ENCODE data around the gene PARD3B.

The PARD3B gene

DNA sequence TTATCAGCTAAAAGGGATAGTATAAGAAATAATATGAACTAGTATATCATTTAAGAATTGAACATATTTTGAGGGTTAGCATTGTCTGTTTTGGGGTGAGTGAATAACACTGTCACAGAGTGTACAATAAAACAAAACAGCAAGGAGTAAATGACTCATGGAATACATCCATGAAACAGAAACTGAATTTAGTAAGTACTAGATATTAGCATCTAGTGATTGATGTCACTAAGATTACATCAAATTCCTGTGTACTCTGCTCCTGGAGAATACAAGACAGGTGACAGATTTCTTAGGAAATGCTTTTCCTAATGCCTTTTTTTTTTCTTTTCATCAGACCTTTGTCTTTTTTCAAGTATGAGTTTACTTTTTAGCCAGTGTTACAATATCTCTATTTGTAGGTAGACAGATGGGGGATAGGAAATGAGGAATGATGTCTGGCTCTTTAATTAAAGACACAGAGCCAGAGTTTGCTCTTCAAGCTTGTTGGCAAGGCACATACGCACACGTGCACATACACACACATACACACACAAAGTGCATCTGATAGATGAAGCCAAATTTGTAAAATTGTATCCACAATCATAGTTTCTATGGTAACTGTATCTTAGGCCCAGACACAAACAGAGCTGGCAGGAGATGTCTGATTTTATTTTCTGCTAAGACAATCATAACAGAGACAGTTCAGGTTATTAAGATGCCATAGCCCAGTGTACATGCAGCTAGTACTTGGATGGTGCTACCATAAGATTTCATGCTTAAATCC lies 998.8 kb downstream of the PARD3B start:
- H3K36me3 ChIP-seq (ENCODE audit: control insufficient read depth, insufficient read depth, low read length) = no peaks in the 10 kb centered on the region

DNA sequence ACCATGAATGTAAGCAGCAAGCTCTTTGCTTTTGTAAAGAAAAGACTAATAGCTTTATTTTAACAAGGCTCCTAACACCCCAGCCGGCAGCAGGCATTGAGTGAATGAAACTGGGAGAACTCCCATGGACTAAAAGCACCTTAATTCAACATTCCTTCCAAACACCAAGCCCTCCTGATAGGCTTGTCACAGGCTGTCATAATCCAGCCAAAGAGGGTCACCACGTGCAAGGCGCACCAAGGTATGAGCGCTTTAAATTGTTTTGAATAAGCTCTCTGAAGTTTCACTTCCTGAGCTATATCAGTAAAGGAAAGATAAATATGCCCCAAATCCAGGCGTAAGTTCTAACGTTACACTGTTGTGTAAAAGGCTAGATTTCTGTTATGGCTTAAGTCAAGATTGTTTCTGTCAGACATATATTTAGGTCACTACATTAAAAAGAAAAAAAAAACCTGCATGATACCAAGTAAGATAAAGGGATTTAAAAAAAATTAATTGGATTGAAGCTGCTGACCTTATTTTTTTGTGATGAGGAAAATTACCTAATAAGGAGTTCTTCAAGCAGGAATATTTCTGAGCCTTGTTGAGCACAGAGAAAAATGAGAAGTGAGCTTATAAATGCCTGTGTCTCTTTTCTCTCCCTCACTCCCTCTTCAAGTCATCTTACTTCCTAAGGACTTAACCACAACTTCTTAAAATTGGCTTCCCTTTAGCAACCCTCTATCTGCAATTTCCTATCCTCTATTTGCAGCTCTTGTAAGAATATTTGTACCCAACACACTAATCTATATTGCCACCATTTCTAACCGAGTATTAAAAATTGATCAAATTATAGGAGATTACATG lies 1000.9 kb downstream of the PARD3B start:
- H3K27ac ChIP-seq (ENCODE audit: low read depth, low read length) = no peak overlapping the region
- H3K4me3 ChIP-seq (ENCODE audit: low read depth, low read length) = no peak overlapping the region
- no peaks in the 10 kb centered on the region for H3K36me3 ChIP-seq (ENCODE audit: control insufficient read depth, insufficient read depth, low read length)
- H3K9ac ChIP-seq (ENCODE audit: low read depth, low read length) = no peak overlapping the region
- H3K9me3 ChIP-seq (ENCODE audit: control insufficient read depth, insufficient read depth, low read length) = no peaks in the 10 kb centered on the region
- H3K27me3 ChIP-seq (ENCODE audit: control insufficient read depth, insufficient read depth, low read length) = no peaks in the 10 kb centered on the region
- H3K4me1 ChIP-seq (ENCODE audit: control insufficient read depth, insufficient read depth, low read length) = peaks cover 11% of the 10 kb centered on the region

More for the DNA sequence above, 998.8 kb downstream of the PARD3B start:
- no peaks in the 10 kb centered on the region for H3K9me3 ChIP-seq (ENCODE audit: control insufficient read depth, insufficient read depth, low read length)
- H3K4me3 ChIP-seq (ENCODE audit: low read depth, low read length) = no peak overlapping the region
- H3K27ac ChIP-seq (ENCODE audit: low read depth, low read length) = no peak overlapping the region
- no peak overlapping the region for H3K9ac ChIP-seq (ENCODE audit: low read depth, low read length)
- H3K27me3 ChIP-seq (ENCODE audit: control insufficient read depth, insufficient read depth, low read length) = no peaks in the 10 kb centered on the region
- H3K4me1 ChIP-seq (ENCODE audit: control insufficient read depth, insufficient read depth, low read length) = peaks cover 11% of the 10 kb centered on the region

DNA sequence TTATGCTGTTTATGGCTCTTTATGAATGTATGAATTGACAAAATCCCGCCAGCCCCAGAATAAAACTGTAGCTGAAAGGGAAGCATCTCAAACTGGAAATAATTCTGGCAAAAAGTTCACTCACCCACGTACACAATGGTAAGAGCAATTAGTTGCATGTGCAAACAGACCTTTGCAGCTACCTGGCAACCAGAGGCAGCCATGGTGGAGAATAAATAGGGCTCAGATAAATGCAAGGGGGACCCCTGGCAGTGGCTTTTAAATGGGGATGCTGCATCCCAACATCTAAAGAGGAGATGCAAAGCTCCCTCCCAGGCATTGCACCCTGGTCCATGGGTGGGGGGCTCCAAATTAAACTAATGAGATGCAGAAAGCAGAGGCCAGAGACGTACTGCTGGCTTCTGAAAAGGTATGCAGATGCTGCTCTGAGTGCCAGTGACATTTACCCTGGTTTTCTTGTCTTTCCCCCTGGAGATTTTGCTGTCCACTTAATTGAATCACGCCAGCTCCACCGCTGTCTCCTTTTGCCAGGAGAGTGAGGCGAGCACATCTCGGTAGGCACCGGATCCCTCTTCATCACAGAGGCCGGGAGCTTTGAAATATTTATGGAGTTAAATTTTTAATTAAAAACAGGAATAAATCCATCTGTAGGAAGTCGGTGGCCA lies 1010.4 kb downstream of the PARD3B start:
- Histone ChIP-seq H3K9ac (ENCODE audit: low read depth, low read length) (no peak overlapping the region), H3K4me3 (ENCODE audit: low read depth, low read length) (no peak overlapping the region), H3K4me1 (ENCODE audit: control insufficient read depth, insufficient read depth, low read length) (peaks cover 20% of the 10 kb centered on the region), H3K27ac (ENCODE audit: low read depth, low read length) (no peak overlapping the region), H3K27me3 (ENCODE audit: control insufficient read depth, insufficient read depth, low read length) (no peaks in the 10 kb centered on the region), H3K36me3 (ENCODE audit: control insufficient read depth, insufficient read depth, low read length) (no peaks in the 10 kb centered on the region), H3K9me3 (ENCODE audit: control insufficient read depth, insufficient read depth, low read length) (no peaks in the 10 kb centered on the region)

DNA sequence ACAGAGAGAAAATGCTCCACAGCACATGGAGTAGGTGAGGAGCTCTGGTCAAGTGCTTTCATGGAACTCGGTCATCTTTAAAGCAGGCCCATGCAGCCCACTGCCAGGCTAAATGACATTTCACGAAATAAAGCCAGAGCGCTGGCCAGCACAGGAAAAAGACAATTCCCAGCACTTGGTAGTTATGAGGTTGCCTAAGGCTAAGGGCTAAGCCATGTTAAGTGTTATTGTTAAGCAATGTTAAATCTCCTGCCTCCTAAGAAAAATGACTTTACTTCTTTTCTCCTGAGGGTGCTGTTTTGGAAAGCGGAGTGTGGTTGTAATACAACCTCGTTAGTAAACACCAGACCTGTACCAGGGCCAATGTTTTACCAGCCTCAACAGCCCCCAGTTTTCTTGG lies 1011.1 kb downstream of the PARD3B start:
- Histone ChIP-seq H3K9me3 (ENCODE audit: control insufficient read depth, insufficient read depth, low read length) (no peaks in the 10 kb centered on the region), H3K27ac (ENCODE audit: low read depth, low read length) (peak overlapping the region; percentile 11), H3K9ac (ENCODE audit: low read depth, low read length) (no peak overlapping the region), H3K4me3 (ENCODE audit: low read depth, low read length) (no peak overlapping the region), H3K4me1 (ENCODE audit: control insufficient read depth, insufficient read depth, low read length) (peaks cover 20% of the 10 kb centered on the region), H3K36me3 (ENCODE audit: control insufficient read depth, insufficient read depth, low read length) (no peaks in the 10 kb centered on the region), H3K27me3 (ENCODE audit: control insufficient read depth, insufficient read depth, low read length) (no peaks in the 10 kb centered on the region)

DNA sequence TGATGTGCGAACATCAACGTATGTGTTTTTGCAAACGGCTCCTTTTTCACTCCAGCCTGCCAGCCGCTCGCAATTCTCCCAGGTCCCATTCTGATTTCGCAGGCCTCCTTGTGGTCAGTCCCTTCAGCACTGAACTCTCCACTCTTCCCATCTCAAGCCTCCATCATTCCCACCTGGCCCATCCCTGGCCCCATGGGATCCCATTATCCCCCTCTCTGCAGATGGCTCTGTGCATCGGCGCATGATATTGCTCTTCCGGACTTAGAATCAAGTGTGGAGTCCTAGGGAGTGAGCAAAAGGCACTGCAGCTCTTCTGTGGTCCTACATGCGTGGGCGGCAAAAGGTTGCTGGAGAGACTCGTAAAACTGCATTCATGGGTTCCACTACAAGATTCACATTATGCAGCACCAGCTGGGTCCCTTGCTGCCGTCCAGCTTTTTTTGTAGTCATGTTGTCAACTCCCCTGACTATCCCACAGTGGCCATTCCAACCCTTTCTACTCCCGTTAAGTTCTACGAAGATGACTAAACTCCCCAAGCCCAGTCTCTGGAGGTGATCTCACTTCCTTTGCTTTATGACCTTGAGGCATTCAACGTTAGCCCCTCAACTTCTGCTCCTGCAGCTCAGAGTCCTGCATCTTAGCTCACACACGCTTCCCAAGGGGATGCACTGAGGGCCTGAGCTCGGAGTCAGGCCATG lies 1011.7 kb downstream of the PARD3B start:
- peaks cover 20% of the 10 kb centered on the region for H3K4me1 ChIP-seq (ENCODE audit: control insufficient read depth, insufficient read depth, low read length)
- no peaks in the 10 kb centered on the region for H3K27me3 ChIP-seq (ENCODE audit: control insufficient read depth, insufficient read depth, low read length)
- H3K27ac ChIP-seq (ENCODE audit: low read depth, low read length) = peak overlapping the region; percentile 11
- no peaks in the 10 kb centered on the region for H3K9me3 ChIP-seq (ENCODE audit: control insufficient read depth, insufficient read depth, low read length)
- no peak overlapping the region for H3K4me3 ChIP-seq (ENCODE audit: low read depth, low read length)
- H3K9ac ChIP-seq (ENCODE audit: low read depth, low read length) = no peak overlapping the region
- no peaks in the 10 kb centered on the region for H3K36me3 ChIP-seq (ENCODE audit: control insufficient read depth, insufficient read depth, low read length)

DNA sequence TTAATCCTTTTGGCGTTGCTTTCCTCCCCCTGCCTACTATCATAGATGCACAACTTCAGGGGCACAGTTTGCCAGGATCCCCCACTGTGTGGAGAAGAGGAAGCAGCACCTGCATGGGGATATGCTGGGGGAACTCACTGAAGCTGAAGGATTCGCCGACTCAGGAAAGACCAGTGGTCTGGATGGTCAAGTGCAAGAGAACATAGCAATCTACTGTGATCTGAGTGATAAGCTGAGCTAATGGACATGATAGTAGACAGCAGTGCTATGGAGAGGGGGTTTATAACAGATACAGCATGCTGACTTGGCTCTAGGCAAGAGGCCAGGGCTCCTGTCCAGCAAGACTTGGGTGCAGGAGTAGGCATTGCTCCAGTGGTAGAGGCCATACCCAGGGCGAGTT lies 1012.6 kb downstream of the PARD3B start:
- no peaks in the 10 kb centered on the region for H3K9me3 ChIP-seq (ENCODE audit: control insufficient read depth, insufficient read depth, low read length)
- H3K4me3 ChIP-seq (ENCODE audit: low read depth, low read length) = no peak overlapping the region
- peaks cover 20% of the 10 kb centered on the region for H3K4me1 ChIP-seq (ENCODE audit: control insufficient read depth, insufficient read depth, low read length)
- no peaks in the 10 kb centered on the region for H3K27me3 ChIP-seq (ENCODE audit: control insufficient read depth, insufficient read depth, low read length)
- H3K9ac ChIP-seq (ENCODE audit: low read depth, low read length) = no peak overlapping the region
- H3K27ac ChIP-seq (ENCODE audit: low read depth, low read length) = no peak overlapping the region
- no peaks in the 10 kb centered on the region for H3K36me3 ChIP-seq (ENCODE audit: control insufficient read depth, insufficient read depth, low read length)

DNA sequence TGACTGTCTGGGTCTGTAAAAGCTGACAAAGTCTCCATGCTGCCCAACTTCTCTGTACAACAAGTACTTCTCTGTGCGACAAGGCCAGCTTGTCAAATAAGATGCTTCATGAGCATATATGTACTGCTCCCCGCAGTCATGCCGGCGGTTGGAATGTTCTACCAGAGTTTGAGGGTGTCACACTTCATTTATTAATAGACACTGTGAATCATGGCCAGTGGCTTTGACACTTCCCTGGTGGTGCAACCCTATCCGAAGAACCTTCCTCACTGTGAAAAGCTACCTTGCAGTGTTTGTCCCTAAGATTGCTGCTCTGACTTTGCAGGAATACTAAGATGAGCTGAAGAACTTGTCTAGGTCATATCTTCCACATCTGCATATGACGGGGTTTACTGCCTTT lies 1016.2 kb downstream of the PARD3B start:
- H3K9me3 ChIP-seq (ENCODE audit: control insufficient read depth, insufficient read depth, low read length) = no peaks in the 10 kb centered on the region
- H3K36me3 ChIP-seq (ENCODE audit: control insufficient read depth, insufficient read depth, low read length) = no peaks in the 10 kb centered on the region
- no peak overlapping the region for H3K4me3 ChIP-seq (ENCODE audit: low read depth, low read length)
- H3K27ac ChIP-seq (ENCODE audit: low read depth, low read length) = no peak overlapping the region
- H3K27me3 ChIP-seq (ENCODE audit: control insufficient read depth, insufficient read depth, low read length) = no peaks in the 10 kb centered on the region
- peaks cover 14% of the 10 kb centered on the region for H3K4me1 ChIP-seq (ENCODE audit: control insufficient read depth, insufficient read depth, low read length)
- H3K9ac ChIP-seq (ENCODE audit: low read depth, low read length) = no peak overlapping the region

DNA sequence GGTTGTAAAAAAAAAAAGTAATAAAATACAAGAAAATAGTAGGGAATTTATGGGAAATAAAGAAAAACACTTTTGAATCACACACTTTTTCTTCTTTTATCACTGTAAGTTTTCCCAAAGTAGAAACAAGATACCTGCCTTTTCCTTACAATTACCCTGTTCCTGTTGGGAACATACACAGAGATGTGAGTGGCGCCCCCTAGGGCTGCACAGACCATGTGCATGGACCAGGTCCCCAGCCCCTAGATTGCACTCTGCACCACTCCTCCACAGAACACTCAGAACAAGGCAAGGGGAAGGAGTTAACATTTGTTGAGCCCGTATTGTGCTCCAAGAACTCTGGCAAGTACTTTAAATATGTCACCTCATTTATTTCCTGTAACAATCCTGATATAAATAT lies 1018.4 kb downstream of the PARD3B start:
- no peak overlapping the region for H3K4me3 ChIP-seq (ENCODE audit: low read depth, low read length)
- 0 out of 2 replicates have a peak, but pooled peaks cover 5% of the 10 kb centered on the region for H3K4me1 ChIP-seq (ENCODE audit: control insufficient read depth, insufficient read depth, low read length)
- no peak overlapping the region for H3K9ac ChIP-seq (ENCODE audit: low read depth, low read length)
- no peaks in the 10 kb centered on the region for H3K27me3 ChIP-seq (ENCODE audit: control insufficient read depth, insufficient read depth, low read length)
- no peak overlapping the region for H3K27ac ChIP-seq (ENCODE audit: low read depth, low read length)
- no peaks in the 10 kb centered on the region for H3K36me3 ChIP-seq (ENCODE audit: control insufficient read depth, insufficient read depth, low read length)
- H3K9me3 ChIP-seq (ENCODE audit: control insufficient read depth, insufficient read depth, low read length) = no peaks in the 10 kb centered on the region

DNA sequence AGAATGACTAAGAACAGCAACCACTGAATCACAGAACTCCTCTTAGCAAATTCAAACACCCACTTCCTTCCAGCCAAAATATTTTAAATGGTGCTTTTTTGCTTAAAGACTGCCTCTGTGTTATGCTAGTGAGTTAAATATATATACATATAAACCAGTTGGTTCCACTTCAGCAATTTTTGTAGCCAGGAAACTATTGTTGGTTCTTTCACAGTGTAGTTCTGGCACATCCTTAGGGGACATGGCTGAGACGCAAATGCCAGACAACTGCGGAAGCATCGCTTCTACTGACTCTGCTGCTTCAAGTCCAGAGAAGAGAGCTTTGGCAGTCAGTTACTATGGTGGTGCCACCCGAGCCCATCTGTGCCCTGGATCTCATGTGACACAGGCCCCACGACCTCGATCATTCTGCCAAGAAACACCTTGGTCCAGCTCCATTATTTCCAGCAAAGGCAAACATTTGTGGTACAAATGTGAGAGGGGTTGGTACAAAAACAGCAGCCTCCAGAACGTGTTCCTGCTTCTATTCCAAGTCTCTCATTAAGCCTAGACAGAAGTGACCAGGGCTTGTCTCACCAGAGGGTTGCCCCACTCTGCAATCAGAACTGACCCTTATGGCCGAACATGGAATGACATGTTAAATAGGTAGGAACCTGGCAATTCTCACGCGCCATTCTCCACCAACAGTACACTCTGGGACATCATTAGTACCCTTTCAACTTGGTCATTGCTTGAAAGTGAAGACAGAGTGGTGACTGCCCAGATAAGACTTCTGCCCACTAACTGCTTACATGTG lies 1019.3 kb downstream of the PARD3B start:
- Histone ChIP-seq H3K27ac (ENCODE audit: low read depth, low read length) (no peak overlapping the region), H3K36me3 (ENCODE audit: control insufficient read depth, insufficient read depth, low read length) (no peaks in the 10 kb centered on the region), H3K9me3 (ENCODE audit: control insufficient read depth, insufficient read depth, low read length) (no peaks in the 10 kb centered on the region), H3K9ac (ENCODE audit: low read depth, low read length) (no peak overlapping the region), H3K27me3 (ENCODE audit: control insufficient read depth, insufficient read depth, low read length) (no peaks in the 10 kb centered on the region), H3K4me3 (ENCODE audit: low read depth, low read length) (no peak overlapping the region), H3K4me1 (ENCODE audit: control insufficient read depth, insufficient read depth, low read length) (0 out of 2 replicates have a peak, but pooled peaks cover 5% of the 10 kb centered on the region)

DNA sequence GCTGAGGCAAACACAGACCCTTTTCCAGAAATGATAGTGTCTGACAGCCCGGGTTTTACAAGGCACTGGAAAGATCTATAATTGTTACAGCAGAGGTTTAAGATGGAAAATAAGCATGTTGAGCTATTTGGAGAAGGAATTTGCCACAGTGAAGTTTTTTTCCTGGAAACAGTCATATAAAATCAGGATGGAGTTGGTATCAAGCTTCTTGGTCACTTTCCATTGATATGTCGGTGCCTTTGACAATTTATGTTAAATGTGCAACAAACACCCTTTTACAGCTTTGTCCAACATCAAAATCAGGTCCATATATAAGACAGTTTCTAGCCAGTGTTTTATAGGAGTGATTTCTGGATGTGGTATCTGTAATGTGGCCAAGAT lies 1019.9 kb downstream of the PARD3B start:
- Histone ChIP-seq H3K27me3 (ENCODE audit: control insufficient read depth, insufficient read depth, low read length) (no peaks in the 10 kb centered on the region), H3K36me3 (ENCODE audit: control insufficient read depth, insufficient read depth, low read length) (no peaks in the 10 kb centered on the region), H3K4me3 (ENCODE audit: low read depth, low read length) (no peak overlapping the region), H3K27ac (ENCODE audit: low read depth, low read length) (no peak overlapping the region), H3K9ac (ENCODE audit: low read depth, low read length) (no peak overlapping the region), H3K9me3 (ENCODE audit: control insufficient read depth, insufficient read depth, low read length) (no peaks in the 10 kb centered on the region), H3K4me1 (ENCODE audit: control insufficient read depth, insufficient read depth, low read length) (0 out of 2 replicates have a peak, but pooled peaks cover 5% of the 10 kb centered on the region)

All from HUES48 (cell line).